GM18520 (cell line): ENCODE data around the gene GPAM.
"Not testable (repeated sequence)": the region's sequence is repeated elsewhere in the genome, so short reads cannot be mapped to it uniquely, and the experiment has no call there.

Source experiments
- ATAC-seq: cut with Tn5 transposase; IDR thresholded peaks from one replicate; pipeline ENCODE4 v1.9.1; 2021; ENCODE audit not compliant: unreplicated experiment

GPAM gene

GRCh38 chr10:112137154-112137987, 46.2 kb downstream of the GPAM start:
- ATAC-seq, result no peak

- ATAC-seq, result no peak
Observed at GRCh38 chr10:112136486-112137153, 46.9 kb downstream of the GPAM start.

- no peak for ATAC-seq
Observed at GRCh38 chr10:112135604-112136003, 48.0 kb downstream of the GPAM start.

- no peak for ATAC-seq
Observed at GRCh38 chr10:112132435-112132834, 51.1 kb downstream of the GPAM start.

- ATAC-seq, result no peak
Observed at GRCh38 chr10:112131996-112132395, 51.6 kb downstream of the GPAM start.

- ATAC-seq, result no peak
Observed at GRCh38 chr10:112131346-112131745, 52.2 kb downstream of the GPAM start.

GRCh38 chr10:112126901-112127300, 56.7 kb downstream of the GPAM start:
- ATAC-seq, result no peak

GRCh38 chr10:112126172-112126571, 57.4 kb downstream of the GPAM start:
- ATAC-seq, result no peak

GRCh38 chr10:112124866-112125265, 58.7 kb downstream of the GPAM start:
- no peak for ATAC-seq

- ATAC-seq, result no peak
Observed at GRCh38 chr10:112122827-112123226, 60.7 kb downstream of the GPAM start.

GRCh38 chr10:112120491-112120890, 63.1 kb downstream of the GPAM start:
- ATAC-seq, result no peak

GRCh38 chr10:112115781-112116385, 67.7 kb downstream of the GPAM start:
- no peak for ATAC-seq

- not testable (repeated sequence) for ATAC-seq
Observed at GRCh38 chr10:112109779-112110178, 73.8 kb downstream of the GPAM start.
